ENCODE data around the gene APBB2. TPM values are rescaled to one million over a fixed set of nuclear protein-coding genes. Genes with fewer than 3 reads are reported as not detected.

APBB2 gene
- total and polyA plus RNA-seq, 2 of the 8 experiments (the other 6 are each of a cell fraction or from before 2014, with no cell fraction given), result 58.7 to 59.4 TPM

GRCh38 chr4:41076481-41076880 is 137.9 kb downstream of the APBB2 start:
- H2BK5ac ChIP-seq (ENCODE audit: low read depth, low read length), result no peak overlapping the region
- no peak for TF ChIP-seq KDM5A (IDR thresholded peaks at IDR 0.05; ENCODE audit: low read length)
- TF ChIP-seq YY1 (IDR thresholded peaks at IDR 0.05; ENCODE audit: low read depth, low read length), result no peak
- TF ChIP-seq SAP30 (IDR thresholded peaks at IDR 0.05; ENCODE audit: insufficient read depth, insufficient replicate concordance, low read length), result no peak
- no peak for TF ChIP-seq SP2 (IDR thresholded peaks at IDR 0.05; ENCODE audit: low read length)
- TF ChIP-seq BACH1 (IDR thresholded peaks at IDR 0.05; ENCODE audit: low read length), result no peak
- no peak for TF ChIP-seq CEBPB (IDR thresholded peaks at IDR 0.05; ENCODE audit: low read depth, low read length)
- TF ChIP-seq SRF (IDR thresholded peaks at IDR 0.05; ENCODE audit: low read depth, low read length), result no peak
- TF ChIP-seq EGR1 (IDR thresholded peaks at IDR 0.05; ENCODE audit: borderline replicate concordance, low read depth, low read length), result no peak
- no peak for TF ChIP-seq TBP (IDR thresholded peaks at IDR 0.05; ENCODE audit: low read depth, low read length)
- no peak for TF ChIP-seq FOSL1 (IDR thresholded peaks at IDR 0.05; ENCODE audit: insufficient read depth, low read depth, low read length)
- no peak for TF ChIP-seq EP300 (IDR thresholded peaks at IDR 0.05; ENCODE audit: borderline replicate concordance in 1 of 2, low read depth in 2 of 2, low read length in 2 of 2)
- no peak for TF ChIP-seq TEAD4 (IDR thresholded peaks at IDR 0.05; ENCODE audit: low read depth, low read length)
- TF ChIP-seq POLR2AphosphoS5 (IDR thresholded peaks at IDR 0.05; ENCODE audit: low read depth, low read length), result no peak
- TF ChIP-seq RAD21 (IDR thresholded peaks at IDR 0.05 in 1 of 2, conservative IDR thresholded peaks at IDR 0.05 in 1 of 2; ENCODE audit: low read depth in 2 of 2, low read length in 2 of 2), result no peak
- TF ChIP-seq RNF2 (IDR thresholded peaks at IDR 0.05; ENCODE audit: borderline replicate concordance, low read depth, low read length, missing control alignments, poor library complexity, severe bottlenecking), result no peak

More at GRCh38 chr4:41076481-41076880, 137.9 kb downstream of the APBB2 start:
- Histone ChIP-seq H3K27ac (ENCODE audit: low read depth, low read length) (no peak overlapping the region), H3K4ac (replicated peaks; ENCODE audit: insufficient read length, low read depth, low read length) (no peak overlapping the region), H3K9me3 (ENCODE audit: insufficient read depth in 2 of 2, low read depth in 1 of 2, low read length in 1 of 2) (no peaks in the 10 kb centered on the region), H2BK12ac (ENCODE audit: low read depth, low read length) (no peak overlapping the region), H3K4me2 (ENCODE audit: insufficient read depth in 1 of 2, low read depth in 2 of 2, low read length in 2 of 2) (no peak overlapping the region), H2AK5ac (ENCODE audit: low read depth, low read length) (no peak overlapping the region), H3K36me3 (ENCODE audit: control insufficient read depth in 2 of 4, insufficient read depth in 4 of 4, low read length in 3 of 4) (no peaks in the 10 kb centered on the region), H2BK15ac (ENCODE audit: low read length) (no peak overlapping the region), H2BK20ac (ENCODE audit: low read length) (no peak overlapping the region), H4K5ac (ENCODE audit: insufficient read length, low read depth, low read length) (no peak overlapping the region), H3K79me1 (ENCODE audit: low read depth, low read length) (0 out of 2 replicates have a peak, but pooled peaks cover 2% of the 10 kb centered on the region), H2BK120ac (replicated peaks; ENCODE audit: low read depth, low read length) (no peak overlapping the region), H3K9ac (replicated peaks in 1 of 4; ENCODE audit: extremely low read depth in 1 of 4, low read depth in 3 of 4, low read length in 3 of 4) (no peak overlapping the region), H3K56ac (replicated peaks; ENCODE audit: insufficient read length, low read depth, low read length) (no peak overlapping the region), H3K18ac (ENCODE audit: extremely low read depth, low read length) (no peak overlapping the region), H2AFZ (ENCODE audit: low read length) (no peak overlapping the region), H3K27me3 (replicated peaks in 1 of 4; ENCODE audit: control insufficient read depth in 3 of 4, extremely low read depth in 1 of 4, insufficient read depth in 3 of 4, low read length in 3 of 4) (no peaks in the 10 kb centered on the region), H4K8ac (ENCODE audit: extremely low read depth, insufficient read depth, low read length) (no peak overlapping the region), H4K20me1 (replicated peaks in 1 of 2; ENCODE audit: control insufficient read depth in 1 of 2, insufficient read depth in 2 of 2, low read length in 2 of 2) (no peaks in the 10 kb centered on the region), H4K91ac (replicated peaks; ENCODE audit: insufficient read length, low read length) (no peak overlapping the region), H3K23me2 (ENCODE audit: low read depth, low read length) (no peaks in the 10 kb centered on the region), H3K4me3 (ENCODE audit: extremely low read depth in 1 of 4, insufficient read depth in 2 of 4, low read depth in 3 of 4, low read length in 4 of 4) (no peak overlapping the region), H3K4me1 (replicated peaks in 1 of 4; ENCODE audit: control insufficient read depth in 3 of 4, insufficient read depth in 4 of 4, low read length in 3 of 4) (peaks cover 0 to 2% (median under 1%) of the 10 kb centered on the region in 4 experiments; a peak in 3 of 7 replicates), H3K23ac (ENCODE audit: insufficient read length) (no peak overlapping the region), H3K79me2 (ENCODE audit: control insufficient read depth in 1 of 2, insufficient read depth in 2 of 2, low read length in 2 of 2) (peaks cover 0 to 9% of the 10 kb centered on the region in 2 experiments; a peak in 1 of 4 replicates), H3K14ac (ENCODE audit: insufficient read length) (no peak overlapping the region)
- no peak for DNase-seq (ENCODE audit: low read depth in 1 of 2, low spot score in 2 of 2)
- FAIRE-seq, result no peak
- WGBS, 2 experiments (ENCODE audit: extremely low coverage in 1 of 2, insufficient coverage in 1 of 2, insufficient read length in 1 of 2, insufficient replicate concordance in 2 of 2, low coverage in 1 of 2, low lambda C conversion rate in 2 of 2, missing lambda C conversion rate in 1 of 2), result 87% methylated on average over 1 of the region's 1 CpG; no CpG with 5 or more reads in 1 of the 2 experiments
- POLR2A ChIA-PET (ENCODE audit: partially characterized antibody), result no interaction called here
- CTCF ChIA-PET (ENCODE audit: partially characterized antibody), result interaction anchor here (2.0 to 2.3 kb wide), 2 partner anchors 12 to 97 kb away, joined by 5 read pairs; no protein-coding TSS in a partner anchor

Measured in H1 (cell line).